GM18520 (cell line): Measurements from ENCODE around the gene CLDN19.
"Not testable (repeated sequence)": the region's sequence is repeated elsewhere in the genome, so short reads cannot be mapped to it uniquely, and the experiment has no call there.

Source experiments
- ATAC-seq: cut with Tn5 transposase; IDR thresholded peaks from one replicate; pipeline ENCODE4 v1.9.1; 2021; ENCODE audit not compliant: unreplicated experiment

CLDN19 gene

GRCh38 chr1:42714441-42714840 lies 25.6 kb downstream of the CLDN19 start:
- not testable (repeated sequence) for ATAC-seq

GRCh38 chr1:42713293-42713692 lies 26.7 kb downstream of the CLDN19 start:
- ATAC-seq = no peak

GRCh38 chr1:42712808-42713207 lies 27.2 kb downstream of the CLDN19 start:
- not testable (repeated sequence) for ATAC-seq

- ATAC-seq = no peak
These were observed 36.1 kb downstream of the CLDN19 start for GRCh38 chr1:42703888-42704464.

- ATAC-seq = no peak
These were observed 40.0 kb downstream of the CLDN19 start for GRCh38 chr1:42700006-42700405.

- ATAC-seq = no peak
These were observed 41.8 kb downstream of the CLDN19 start for GRCh38 chr1:42698081-42698813.

GRCh38 chr1:42692911-42693310 lies 47.1 kb downstream of the CLDN19 start:
- no peak for ATAC-seq

GRCh38 chr1:42692461-42692860 lies 47.6 kb downstream of the CLDN19 start:
- no peak for ATAC-seq

- no peak for ATAC-seq
These were observed 48.9 kb downstream of the CLDN19 start for GRCh38 chr1:42691157-42691498.

- ATAC-seq = no peak
These were observed 49.4 kb downstream of the CLDN19 start for GRCh38 chr1:42690477-42691156.

- ATAC-seq = no peak
These were observed 50.1 kb downstream of the CLDN19 start for GRCh38 chr1:42689912-42690311.

GRCh38 chr1:42686418-42686817 lies 53.6 kb downstream of the CLDN19 start:
- no peak for ATAC-seq

- ATAC-seq = no peak
These were observed 55.9 kb downstream of the CLDN19 start for GRCh38 chr1:42684139-42684538.
